ENCODE measurements around the gene UBN1. TPM values are rescaled to one million over a fixed set of nuclear protein-coding genes. Genes with fewer than 3 reads are reported as not detected.

Gene UBN1
- total RNA-seq, 2 experiments from 2014 or later: 45.7 to 45.8 TPM

DNA sequence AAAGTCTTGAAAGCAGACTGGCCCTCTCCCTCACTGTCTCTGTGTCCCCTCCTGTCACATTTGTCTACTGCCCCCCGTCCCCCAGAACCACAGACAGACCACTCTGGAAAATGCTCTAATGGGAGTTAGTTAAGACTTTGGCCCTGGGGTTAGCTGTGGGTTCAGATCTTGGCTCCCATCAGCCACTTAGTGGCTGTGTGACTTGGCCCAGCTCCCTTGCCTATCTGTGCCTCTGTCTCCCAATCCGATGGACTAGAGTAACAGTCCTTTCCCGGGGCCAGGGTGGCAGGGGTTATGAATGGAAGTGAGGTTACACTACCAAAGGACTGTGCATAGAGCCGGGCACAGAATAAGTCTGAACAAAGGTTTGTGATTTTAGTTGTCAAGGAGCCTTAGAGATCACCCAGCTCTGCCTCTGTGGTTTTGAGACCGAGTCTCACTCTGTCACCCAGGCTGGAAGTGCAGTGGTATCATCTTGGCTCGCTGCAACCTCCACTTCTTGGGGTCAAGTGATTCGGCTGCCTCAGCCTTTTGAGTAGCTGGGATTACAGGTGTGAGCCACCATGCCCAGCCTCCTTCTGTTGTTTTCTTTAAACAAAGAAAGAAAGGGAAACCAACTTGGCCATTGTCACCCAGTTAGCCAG is 66.0 kb downstream of the UBN1 start:
- no peak overlapping the region for H3K4me3 Mint-ChIP-seq
- H3K4me1 ChIP-seq (ENCODE audit: insufficient read depth, low read length): no peaks in the 10 kb centered on the region
- H3K4me3 ChIP-seq (ENCODE audit: low read length): no peak overlapping the region
- ATAC-seq (ENCODE audit: poor library complexity) (no peak), DNase-seq (no peak)
- no peaks in the 10 kb centered on the region for H3K27me3 ChIP-seq (ENCODE audit: control insufficient read depth in 1 of 2, insufficient read depth in 2 of 2, low read length in 2 of 2)
- ChIA-PET POLR2A (no interaction called here), CTCF (no interaction called here)
- H3K27me3 Mint-ChIP-seq: no peaks in the 10 kb centered on the region
- intact Hi-C loops (cut with DNase I, micrococcal nuclease): no loop called here
- H3K27ac ChIP-seq (ENCODE audit: low read depth in 1 of 2, low read length in 2 of 2): no peak overlapping the region
- TF ChIP-seq, protein P1, sequence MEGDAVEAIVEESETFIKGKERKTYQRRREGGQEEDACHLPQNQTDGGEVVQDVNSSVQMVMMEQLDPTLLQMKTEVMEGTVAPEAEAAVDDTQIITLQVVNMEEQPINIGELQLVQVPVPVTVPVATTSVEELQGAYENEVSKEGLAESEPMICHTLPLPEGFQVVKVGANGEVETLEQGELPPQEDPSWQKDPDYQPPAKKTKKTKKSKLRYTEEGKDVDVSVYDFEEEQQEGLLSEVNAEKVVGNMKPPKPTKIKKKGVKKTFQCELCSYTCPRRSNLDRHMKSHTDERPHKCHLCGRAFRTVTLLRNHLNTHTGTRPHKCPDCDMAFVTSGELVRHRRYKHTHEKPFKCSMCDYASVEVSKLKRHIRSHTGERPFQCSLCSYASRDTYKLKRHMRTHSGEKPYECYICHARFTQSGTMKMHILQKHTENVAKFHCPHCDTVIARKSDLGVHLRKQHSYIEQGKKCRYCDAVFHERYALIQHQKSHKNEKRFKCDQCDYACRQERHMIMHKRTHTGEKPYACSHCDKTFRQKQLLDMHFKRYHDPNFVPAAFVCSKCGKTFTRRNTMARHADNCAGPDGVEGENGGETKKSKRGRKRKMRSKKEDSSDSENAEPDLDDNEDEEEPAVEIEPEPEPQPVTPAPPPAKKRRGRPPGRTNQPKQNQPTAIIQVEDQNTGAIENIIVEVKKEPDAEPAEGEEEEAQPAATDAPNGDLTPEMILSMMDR (IDR thresholded peaks at IDR 0.05): no peak
- H3K27ac Mint-ChIP-seq: no peak overlapping the region
- H3K36me3 ChIP-seq (ENCODE audit: insufficient read depth, low read length): no peaks in the 10 kb centered on the region
- H3K9me3 Mint-ChIP-seq: no peaks in the 10 kb centered on the region
- no peaks in the 10 kb centered on the region for H3K9me3 ChIP-seq (ENCODE audit: control insufficient read depth in 1 of 2, insufficient read depth in 1 of 2, low read length in 2 of 2)
- H3K36me3 Mint-ChIP-seq (ENCODE audit: low read depth): no peaks in the 10 kb centered on the region
- no peaks in the 10 kb centered on the region for H3K4me1 Mint-ChIP-seq (ENCODE audit: low read depth)

DNA sequence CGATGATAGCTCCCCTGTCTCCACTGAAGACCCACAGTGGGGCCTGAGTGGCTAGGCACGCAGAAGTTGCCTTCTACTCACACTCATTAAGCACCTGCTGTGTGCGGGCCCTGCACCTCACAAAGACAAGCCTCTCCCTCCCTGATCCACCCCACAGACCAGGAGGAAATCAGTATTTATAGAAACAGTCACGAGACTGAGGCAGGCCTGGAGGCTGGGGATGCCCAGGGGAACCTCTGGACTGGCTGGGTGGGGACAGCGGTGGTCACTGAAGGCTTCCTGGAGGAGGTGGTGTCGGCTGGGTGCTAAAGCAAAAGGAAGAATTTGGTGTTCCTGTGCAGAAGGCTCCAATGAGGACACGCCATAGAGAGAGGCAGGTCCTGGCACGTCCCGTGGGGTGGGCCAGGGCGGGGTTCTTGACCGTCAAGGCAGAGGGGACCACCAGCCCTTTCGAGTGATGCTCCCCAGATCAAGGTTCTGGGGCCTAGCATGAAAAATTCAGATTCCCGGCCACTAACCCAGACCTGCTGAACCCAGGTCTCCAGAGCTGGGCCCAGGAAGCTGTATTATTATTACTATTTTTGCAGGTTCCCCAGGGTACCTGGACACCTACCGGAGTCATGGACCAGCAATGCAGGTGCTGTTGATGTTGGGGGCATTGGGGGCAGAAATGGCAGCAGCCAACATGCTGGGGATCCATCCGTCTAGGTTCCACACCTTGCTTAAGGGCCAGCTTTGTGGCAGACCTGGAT is 66.7 kb downstream of the UBN1 start:
- Mint-ChIP-seq H3K4me3 (no peak overlapping the region), H3K9me3 (no peaks in the 10 kb centered on the region)

DNA sequence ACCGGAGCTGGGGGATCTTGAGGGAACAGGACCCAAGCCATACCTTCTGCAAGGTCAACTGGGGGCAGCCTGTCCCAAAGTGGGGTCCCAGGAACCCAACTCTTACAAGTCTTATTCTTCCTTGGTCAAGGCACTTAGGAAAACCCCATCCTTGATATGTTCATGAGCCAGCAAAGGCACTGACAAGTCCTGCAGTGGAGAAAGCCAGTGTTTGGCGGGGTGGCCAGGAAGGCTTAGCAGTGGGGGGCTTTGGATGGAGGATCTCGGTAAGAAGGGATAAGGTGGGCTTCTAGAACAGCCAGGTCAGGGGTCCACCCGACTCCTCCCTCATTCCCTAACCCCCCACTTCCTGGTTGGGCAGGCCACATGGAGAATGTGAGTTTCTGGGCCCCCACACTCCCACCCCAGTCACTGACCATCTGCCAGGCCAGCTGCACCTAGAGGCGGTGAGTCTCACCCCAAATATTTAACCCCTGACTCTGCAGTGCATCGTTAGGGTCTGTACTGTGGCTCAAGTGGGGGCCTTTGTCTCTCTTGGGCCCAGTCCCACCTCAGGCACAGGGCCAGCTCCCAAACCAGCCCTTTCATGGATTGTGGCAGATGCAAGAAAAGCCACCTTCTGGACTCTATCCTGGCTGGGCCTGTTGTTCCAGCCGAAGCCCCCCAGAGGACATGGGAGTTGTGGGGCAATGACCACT is 67.4 kb downstream of the UBN1 start:
- POLR2A ChIA-PET: no interaction called here
- no peaks in the 10 kb centered on the region for H3K36me3 ChIP-seq (ENCODE audit: insufficient read depth, low read length)
- no peak overlapping the region for H3K4me3 ChIP-seq (ENCODE audit: low read length)
- Mint-ChIP-seq H3K27ac (no peak overlapping the region), H3K4me3 (no peak overlapping the region), H3K27me3 (no peaks in the 10 kb centered on the region), H3K4me1 (ENCODE audit: low read depth) (no peaks in the 10 kb centered on the region), H3K9me3 (no peaks in the 10 kb centered on the region), H3K36me3 (ENCODE audit: low read depth) (no peaks in the 10 kb centered on the region)
- CTCF ChIA-PET: no interaction called here
- H3K27me3 ChIP-seq (ENCODE audit: control insufficient read depth in 1 of 2, insufficient read depth in 2 of 2, low read length in 2 of 2): no peaks in the 10 kb centered on the region
- TF ChIP-seq, protein P1 (IDR thresholded peaks at IDR 0.05): no peak
- DNase-seq (no peak), ATAC-seq (ENCODE audit: poor library complexity) (no peak)
- H3K27ac ChIP-seq (ENCODE audit: low read depth in 1 of 2, low read length in 2 of 2): no peak overlapping the region
- no peaks in the 10 kb centered on the region for H3K4me1 ChIP-seq (ENCODE audit: insufficient read depth, low read length)
- H3K9me3 ChIP-seq (ENCODE audit: control insufficient read depth in 1 of 2, insufficient read depth in 1 of 2, low read length in 2 of 2): no peaks in the 10 kb centered on the region
- intact Hi-C loops (cut with DNase I, micrococcal nuclease): no loop called here

More for the DNA sequence above, 66.7 kb downstream of the UBN1 start:
- Mint-ChIP-seq H3K36me3 (ENCODE audit: low read depth) (no peaks in the 10 kb centered on the region), H3K4me1 (ENCODE audit: low read depth) (no peaks in the 10 kb centered on the region), H3K27ac (no peak overlapping the region), H3K27me3 (no peaks in the 10 kb centered on the region)
- H3K27ac ChIP-seq (ENCODE audit: low read depth in 1 of 2, low read length in 2 of 2): no peak overlapping the region
- no peak for DNase-seq
- H3K36me3 ChIP-seq (ENCODE audit: insufficient read depth, low read length): no peaks in the 10 kb centered on the region
- ChIA-PET CTCF (no interaction called here), POLR2A (no interaction called here)
- H3K9me3 ChIP-seq (ENCODE audit: control insufficient read depth in 1 of 2, insufficient read depth in 1 of 2, low read length in 2 of 2): no peaks in the 10 kb centered on the region
- TF ChIP-seq, protein P1 (IDR thresholded peaks at IDR 0.05): no peak
- no peak overlapping the region for H3K4me3 ChIP-seq (ENCODE audit: low read length)
- no peaks in the 10 kb centered on the region for H3K27me3 ChIP-seq (ENCODE audit: control insufficient read depth in 1 of 2, insufficient read depth in 2 of 2, low read length in 2 of 2)
- H3K4me1 ChIP-seq (ENCODE audit: insufficient read depth, low read length): no peaks in the 10 kb centered on the region
- intact Hi-C loops (cut with DNase I, micrococcal nuclease): no loop called here
- no peak for ATAC-seq (ENCODE audit: poor library complexity)

Measured in CD4-positive, alpha-beta T cell (primary cell).